Putamen (tissue), 1 donor: ENCODE measurements around the gene SEMA6B.

Experiments
- DNase-seq: peaks from one replicate; pipeline ENCODE4 v3.0.0-alpha.2; 2016; ENCODE audit warnings: low spot score

SEMA6B gene

GRCh38 chr19:4525563-4526002 lies 33.9 kb downstream of the SEMA6B start:
- DNase-seq = no peak

- no peak for DNase-seq
Measured at GRCh38 chr19:4524808-4525562, 34.5 kb downstream of the SEMA6B start.

- no peak for DNase-seq
Measured at GRCh38 chr19:4523306-4524110, 36.0 kb downstream of the SEMA6B start.

- DNase-seq = no peak
Measured at GRCh38 chr19:4522291-4523002, 37.0 kb downstream of the SEMA6B start.

- no peak for DNase-seq
Measured at GRCh38 chr19:4521888-4522242, 37.6 kb downstream of the SEMA6B start.

GRCh38 chr19:4521170-4521887 lies 38.2 kb downstream of the SEMA6B start:
- DNase-seq = no peak

- no peak for DNase-seq
Measured at GRCh38 chr19:4519521-4520277, 39.8 kb downstream of the SEMA6B start.

- no peak for DNase-seq
Measured at GRCh38 chr19:4519172-4519496, 40.4 kb downstream of the SEMA6B start.

- DNase-seq = peak; percentile 56
Measured at GRCh38 chr19:4518345-4519171, 40.9 kb downstream of the SEMA6B start, which contains the start of gene PLIN4. TSS of gene PLIN4 (minus strand) at chr19:4518486. CDS start at chr19:4518272, 214 bp downstream.

- DNase-seq = no peak
Measured at GRCh38 chr19:4517451-4518057, 41.9 kb downstream of the SEMA6B start.

- no peak for DNase-seq
Measured at GRCh38 chr19:4516939-4517300, 42.6 kb downstream of the SEMA6B start.

GRCh38 chr19:4516199-4516938 lies 43.1 kb downstream of the SEMA6B start:
- no peak for DNase-seq

- DNase-seq = no peak
Measured at GRCh38 chr19:4515732-4516131, 43.8 kb downstream of the SEMA6B start.

- DNase-seq = no peak
Measured at GRCh38 chr19:4513248-4513647, 46.2 kb downstream of the SEMA6B start.

GRCh38 chr19:4512070-4512469 lies 47.4 kb downstream of the SEMA6B start:
- no peak for DNase-seq

- DNase-seq = no peak
Measured at GRCh38 chr19:4511300-4512054, 48.0 kb downstream of the SEMA6B start.

- DNase-seq = no peak
Measured at GRCh38 chr19:4510435-4511255, 48.8 kb downstream of the SEMA6B start.

GRCh38 chr19:4508698-4509097 lies 50.8 kb downstream of the SEMA6B start:
- DNase-seq = no peak
